ENCODE data around the gene ECEL1.
"Not testable (repeated sequence)": the region's sequence is repeated elsewhere in the genome, so short reads cannot be mapped to it uniquely, and the experiment has no call there.

The ECEL1 gene

GRCh38 chr2:232440220-232441018 lies 47.2 kb downstream of the ECEL1 start:
- DNase-seq = peak; percentile 43 to 63

- no peak for DNase-seq
Measured at GRCh38 chr2:232439758-232440135, 47.9 kb downstream of the ECEL1 start.

GRCh38 chr2:232438951-232439757 lies 48.5 kb downstream of the ECEL1 start:
- DNase-seq = peak in 1 of 2 experiments; percentile 15

DNA sequence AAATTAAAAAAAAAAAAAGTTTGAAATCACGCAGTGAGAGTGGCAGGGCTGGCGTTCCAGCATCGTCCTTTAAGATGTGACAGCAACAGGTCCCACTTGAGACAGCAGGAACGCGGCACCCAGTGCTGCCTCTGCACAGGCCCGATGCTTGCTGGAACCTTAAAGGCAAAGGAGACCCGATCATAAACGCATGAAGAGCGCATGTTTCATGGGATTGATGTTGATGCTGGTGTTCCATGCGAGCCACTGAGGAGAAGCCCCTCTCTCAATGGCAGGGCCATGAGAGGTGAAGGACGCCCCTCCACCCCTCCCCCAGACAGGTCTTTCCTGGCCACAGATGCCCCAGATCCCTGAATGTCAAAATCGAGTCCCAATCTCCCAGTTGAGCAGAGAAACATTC lies 49.5 kb downstream of the ECEL1 start:
- DNase-seq = no peak

GRCh38 chr2:232437195-232437571 lies 50.5 kb downstream of the ECEL1 start:
- no peak for DNase-seq

- no peak for DNase-seq
Measured at GRCh38 chr2:232436381-232437194, 51.0 kb downstream of the ECEL1 start.

DNA sequence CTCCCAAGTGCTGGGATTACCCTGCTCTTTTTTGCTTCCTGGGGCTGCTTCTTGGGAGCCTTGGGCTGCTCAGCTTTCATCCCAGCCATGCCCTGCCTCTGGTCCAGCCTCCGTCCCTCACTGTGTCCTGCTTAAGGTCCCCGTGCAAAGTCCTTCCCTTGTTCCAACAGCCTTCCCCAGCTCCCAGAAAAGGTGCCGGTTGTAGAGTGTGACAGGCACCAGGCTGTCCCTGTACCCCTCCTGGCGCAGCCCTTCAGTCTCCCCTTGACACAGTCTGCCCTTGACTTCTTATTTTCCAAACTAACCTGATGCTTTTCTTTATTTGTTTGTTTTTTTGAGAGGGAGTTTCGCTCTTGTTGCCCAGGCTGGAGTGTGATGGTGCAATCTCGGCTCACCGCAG lies 51.8 kb downstream of the ECEL1 start:
- no peak for DNase-seq

GRCh38 chr2:232435375-232435648 lies 52.3 kb downstream of the ECEL1 start:
- no peak for DNase-seq

GRCh38 chr2:232434563-232435374 lies 52.9 kb downstream of the ECEL1 start:
- DNase-seq = no peak

GRCh38 chr2:232434091-232434490 lies 53.5 kb downstream of the ECEL1 start:
- no peak for DNase-seq

GRCh38 chr2:232433622-232434021 lies 54.0 kb downstream of the ECEL1 start:
- DNase-seq = not testable (repeated sequence)

DNA sequence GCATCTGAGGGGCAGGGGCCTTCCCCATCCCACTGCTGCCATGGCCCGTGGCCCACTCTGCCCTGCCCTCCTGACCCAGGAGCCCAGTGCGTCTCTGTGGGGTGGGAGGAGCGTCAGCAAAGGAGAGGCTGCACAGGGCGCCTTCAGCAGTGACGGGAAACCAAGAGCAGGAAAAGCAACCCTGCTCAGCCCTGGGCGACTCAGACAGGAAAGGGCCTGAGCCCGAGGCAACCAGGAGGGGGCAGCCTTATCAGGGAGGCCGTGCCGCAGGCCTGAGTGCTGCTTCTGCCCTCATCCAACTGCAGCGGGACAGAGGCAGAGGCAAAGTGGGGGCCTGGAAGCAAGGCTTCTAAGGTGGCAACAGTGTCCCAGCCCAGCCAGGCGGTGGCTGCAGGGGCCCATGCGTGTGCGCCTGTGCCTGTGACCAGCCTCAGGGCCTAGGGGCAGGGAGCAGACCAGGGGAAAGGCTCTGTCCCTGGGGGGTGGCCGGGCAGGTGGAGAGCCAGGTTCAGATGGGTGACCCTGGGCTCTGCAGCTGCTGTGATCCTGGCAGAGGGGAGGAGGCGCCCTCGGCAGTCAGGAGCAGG lies 54.9 kb downstream of the ECEL1 start:
- DNase-seq = no peak

GRCh38 chr2:232431705-232432590 lies 55.7 kb downstream of the ECEL1 start:
- no peak for DNase-seq
